ENCODE measurements around the gene CNGA3.

DNA sequence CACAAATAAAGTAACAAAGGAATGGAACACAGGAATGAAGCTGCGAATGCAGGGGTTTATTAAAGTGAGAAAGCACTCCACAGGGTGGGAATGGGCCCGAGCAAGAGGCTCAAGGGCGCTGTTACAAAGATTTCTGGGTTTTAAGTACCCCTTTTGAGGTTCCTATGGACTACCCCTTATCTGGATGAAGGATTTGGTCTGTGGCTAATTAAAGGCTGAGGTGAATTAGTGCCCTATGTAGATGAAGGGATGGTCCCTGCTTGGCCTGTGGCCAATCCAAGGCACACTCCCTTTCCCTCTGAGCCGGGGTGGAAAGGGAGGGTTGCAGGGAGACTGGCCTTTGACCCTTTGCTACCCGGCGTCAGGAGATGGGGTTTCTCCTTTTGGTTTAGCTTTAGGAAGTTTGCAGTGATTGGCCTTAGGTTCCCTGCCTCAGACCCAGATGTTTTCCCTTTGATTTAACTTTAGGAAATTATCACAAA is 47.5 kb upstream of the CNGA3 start:
- TF ChIP-seq, protein P1, sequence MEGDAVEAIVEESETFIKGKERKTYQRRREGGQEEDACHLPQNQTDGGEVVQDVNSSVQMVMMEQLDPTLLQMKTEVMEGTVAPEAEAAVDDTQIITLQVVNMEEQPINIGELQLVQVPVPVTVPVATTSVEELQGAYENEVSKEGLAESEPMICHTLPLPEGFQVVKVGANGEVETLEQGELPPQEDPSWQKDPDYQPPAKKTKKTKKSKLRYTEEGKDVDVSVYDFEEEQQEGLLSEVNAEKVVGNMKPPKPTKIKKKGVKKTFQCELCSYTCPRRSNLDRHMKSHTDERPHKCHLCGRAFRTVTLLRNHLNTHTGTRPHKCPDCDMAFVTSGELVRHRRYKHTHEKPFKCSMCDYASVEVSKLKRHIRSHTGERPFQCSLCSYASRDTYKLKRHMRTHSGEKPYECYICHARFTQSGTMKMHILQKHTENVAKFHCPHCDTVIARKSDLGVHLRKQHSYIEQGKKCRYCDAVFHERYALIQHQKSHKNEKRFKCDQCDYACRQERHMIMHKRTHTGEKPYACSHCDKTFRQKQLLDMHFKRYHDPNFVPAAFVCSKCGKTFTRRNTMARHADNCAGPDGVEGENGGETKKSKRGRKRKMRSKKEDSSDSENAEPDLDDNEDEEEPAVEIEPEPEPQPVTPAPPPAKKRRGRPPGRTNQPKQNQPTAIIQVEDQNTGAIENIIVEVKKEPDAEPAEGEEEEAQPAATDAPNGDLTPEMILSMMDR (IDR thresholded peaks at IDR 0.05): no peak
- TF ChIP-seq POLR2A (IDR thresholded peaks at IDR 0.05): no peak
